GM12892 (cell line): ENCODE results near the gene HOXD3.

ENCODE experiments used
- DNase-seq: peaks from one replicate; pipeline ENCODE4 v3.0.0; 2011; ENCODE audit not compliant: insufficient read length
- FAIRE-seq: peaks from 2 replicates; lab custom pipeline; 2011; peaks lifted over from hg19 to GRCh38; lab: Jason Lieb, UNC
- POLR2A ChIP-seq: IDR thresholded peaks from 2 replicates; pipeline ENCODE4 v1.6.1; 2011; ENCODE audit warnings: low read depth, low read length, control low read depth
- POLR2AphosphoS5 ChIP-seq: IDR thresholded peaks from 2 replicates; pipeline ENCODE4 v1.6.1; 2011; ENCODE audit warnings: low read depth, low read length, control low read depth
- TAF1 ChIP-seq: IDR thresholded peaks from 2 replicates; pipeline ENCODE4 v1.6.1; 2011; ENCODE audit warnings: low read depth, mild to moderate bottlenecking, control low read depth, low read length, borderline replicate concordance

Gene HOXD3

GRCh38 chr2:176137906-176138305 lies 19.2 kb upstream of the HOXD3 start:
- no peak for DNase-seq
- TF ChIP-seq POLR2A (no peak), POLR2AphosphoS5 (no peak), TAF1 (no peak)
- no peak for FAIRE-seq

GRCh38 chr2:176138526-176138922 lies 18.6 kb upstream of the HOXD3 start:
- FAIRE-seq: no peak
- no peak for TF ChIP-seq TAF1
- no peak for TF ChIP-seq POLR2A
- no peak for TF ChIP-seq POLR2AphosphoS5
- no peak for DNase-seq

GRCh38 chr2:176138923-176139660 lies 18.0 kb upstream of the HOXD3 start:
- TF ChIP-seq TAF1: no peak
- TF ChIP-seq POLR2A: no peak
- no peak for DNase-seq
- no peak for FAIRE-seq

GRCh38 chr2:176139661-176140512 lies 17.2 kb upstream of the HOXD3 start:
- no peak for FAIRE-seq
- DNase-seq: no peak
- TF ChIP-seq POLR2AphosphoS5 (no peak), TAF1 (no peak), POLR2A (no peak)

DNA sequence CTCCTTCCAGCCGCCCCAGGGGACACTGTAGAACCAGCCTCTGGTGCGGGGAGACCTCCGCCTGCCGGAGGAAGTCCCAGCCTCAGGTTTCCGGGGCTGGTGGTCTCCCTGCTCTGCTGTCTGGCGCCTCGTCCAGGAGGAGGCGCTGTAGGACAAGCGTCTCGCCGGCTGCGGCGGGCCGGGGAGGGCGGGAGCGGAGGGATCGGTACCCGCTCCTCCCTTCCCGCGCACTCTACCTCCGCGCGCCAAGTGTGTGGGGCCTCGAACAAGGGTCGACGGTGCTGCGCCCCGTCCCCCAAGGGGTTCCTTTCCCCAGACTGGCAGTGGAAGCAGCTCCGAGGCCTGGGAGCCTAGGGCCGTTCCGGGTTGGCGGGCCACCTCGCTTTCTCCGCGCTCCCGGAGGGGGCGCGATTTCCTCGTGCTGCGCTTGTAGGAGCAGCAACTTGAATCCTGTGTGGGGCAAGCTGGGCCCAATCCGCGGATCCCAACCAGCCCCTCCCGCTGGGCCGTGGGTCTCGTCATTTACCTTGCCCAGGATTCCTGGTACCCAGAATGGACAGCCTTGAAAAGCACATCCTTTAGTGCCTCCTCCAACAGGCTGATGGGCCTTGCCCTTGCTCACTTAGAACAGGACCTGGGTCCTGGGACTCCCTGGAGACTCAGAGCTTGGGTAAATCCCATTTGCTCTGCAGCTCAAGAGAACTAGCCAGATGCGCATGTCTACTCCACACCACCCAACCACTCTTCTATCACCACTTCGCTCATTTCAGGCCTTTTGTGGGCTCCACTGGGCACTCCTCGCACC lies 16.4 kb upstream of the HOXD3 start:
- FAIRE-seq: peak; percentile 93
- TF ChIP-seq TAF1: no peak
- no peak for TF ChIP-seq POLR2A
- no peak for TF ChIP-seq POLR2AphosphoS5
- peak; percentile 92 for DNase-seq

DNA sequence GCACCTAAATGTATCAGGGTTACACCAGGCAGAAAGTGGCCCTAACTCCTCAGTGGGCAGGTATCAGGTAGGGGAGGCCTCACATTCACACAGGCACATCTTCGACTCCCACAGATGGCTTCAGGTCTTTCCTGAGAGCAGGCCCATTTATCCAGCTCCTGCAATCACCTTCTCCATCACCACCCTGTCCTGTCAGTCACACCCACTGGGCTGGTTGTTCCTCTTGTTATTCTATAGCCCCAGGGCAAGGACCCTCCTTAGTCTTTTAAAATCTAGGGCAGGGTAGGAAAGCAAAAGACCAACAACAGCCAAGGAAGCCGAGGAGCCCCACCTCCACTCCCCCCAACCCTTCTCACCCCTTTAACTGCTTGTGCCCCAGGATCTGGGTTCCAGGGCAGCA lies 14.8 kb upstream of the HOXD3 start:
- no peak for DNase-seq
- FAIRE-seq: no peak
- TF ChIP-seq TAF1 (no peak), POLR2A (no peak), POLR2AphosphoS5 (no peak)

- TF ChIP-seq POLR2A (no peak), POLR2AphosphoS5 (no peak), TAF1 (no peak)
- no peak for DNase-seq
- FAIRE-seq: no peak
Measured at GRCh38 chr2:176145085-176145969, 11.8 kb upstream of the HOXD3 start.

GRCh38 chr2:176146101-176146500 lies 11.0 kb upstream of the HOXD3 start:
- DNase-seq: no peak
- TF ChIP-seq TAF1 (no peak), POLR2AphosphoS5 (no peak), POLR2A (no peak)
- no peak for FAIRE-seq

DNA sequence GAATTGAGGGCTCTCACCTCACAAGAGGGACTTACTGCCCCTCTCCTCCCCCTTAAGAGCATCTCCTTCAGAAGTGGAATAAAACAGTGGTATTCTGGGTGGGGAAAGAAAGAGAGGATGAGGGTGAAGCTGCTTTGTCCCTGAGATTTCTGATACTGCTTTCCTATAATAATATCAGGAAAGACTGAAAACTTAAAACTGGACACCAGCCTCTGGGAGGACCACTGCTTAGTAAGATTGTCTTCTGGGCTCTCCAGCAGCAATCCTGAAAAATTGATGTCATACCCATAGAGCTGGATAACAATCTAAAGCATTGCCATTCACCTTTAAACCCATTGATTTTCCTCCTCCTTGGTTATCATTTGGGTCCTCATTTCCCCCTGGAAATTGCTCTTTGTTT lies 10.5 kb upstream of the HOXD3 start:
- TF ChIP-seq TAF1 (no peak), POLR2AphosphoS5 (no peak), POLR2A (no peak)
- FAIRE-seq (no peak), DNase-seq (no peak)

GRCh38 chr2:176147210-176147799 lies 9.8 kb upstream of the HOXD3 start:
- TF ChIP-seq TAF1: no peak
- no peak for DNase-seq
- no peak for FAIRE-seq
